Gastroesophageal sphincter (tissue), 4 donors: ENCODE measurements around the gene IL20RB. TPM values are rescaled to one million over a fixed set of nuclear protein-coding genes. Genes with fewer than 3 reads are reported as not detected.

Source experiments
- ATAC-seq: fragments of 150-250 bp; one replicate; pipeline ENCODE4 v1.9.1; 2016; ENCODE audit warnings: mild to moderate bottlenecking, moderate library complexity
- H3K27ac ChIP-seq, 4 donors: fragments of 200-600 bp; sonication (generic) in 3 of 4; 1 replicate in 3 of 4; 2 replicates in 1 of 4; pipeline ENCODE4 v1.5.1; 2016 to 2019
- H3K27me3 ChIP-seq: fragments of 200-600 bp; sonication (generic); one replicate; pipeline ENCODE4 v1.5.1; 2019
- H3K36me3 ChIP-seq, 2 donors: fragments of 200-600 bp; sonication (generic); one replicate each; pipeline ENCODE4 v1.5.1; 2019; ENCODE audit warnings: control low read depth in 1 of 2
- H3K4me1 ChIP-seq, 3 donors: fragments of 200-600 bp; sonication (generic); 1 replicate in 2 of 3; 2 replicates in 1 of 3; pipeline ENCODE4 v1.5.1; 2016 to 2019; ENCODE audit warnings: control low read depth in 2 of 3
- H3K4me3 ChIP-seq, 2 donors: fragments of 200-600 bp; sonication (generic); one replicate each; pipeline ENCODE4 v1.5.1; 2019; ENCODE audit warnings: mild to moderate bottlenecking in 1 of 2, moderate library complexity in 1 of 2
- H3K9me3 ChIP-seq, 3 donors: fragments of 200-600 bp; sonication (generic); one replicate each; pipeline ENCODE4 v1.5.1; 2017 to 2019; ENCODE audit warnings: control low read depth in 2 of 3
- EP300 ChIP-seq: sonication (generic); formaldehyde crosslinking; IDR thresholded peaks from one replicate; pipeline ENCODE4 v1.6.1; 2017; ENCODE audit warnings: antibody characterized with exemption, mild to moderate bottlenecking
- POLR2A ChIP-seq, 2 donors: fragments of 450-650 bp; IDR thresholded peaks; one replicate each; pipeline ENCODE4 v1.6.1; 2017; ENCODE audit warnings: antibody characterized with exemption in 2 of 2, mild to moderate bottlenecking in 2 of 2, moderate library complexity in 1 of 2
- POLR2AphosphoS5 ChIP-seq: sonication (generic); formaldehyde crosslinking; IDR thresholded peaks from one replicate; pipeline ENCODE4 v1.6.1; 2017; ENCODE audit warnings: antibody characterized with exemption
- WGBS, 2 donors: methylation state at CpG; one replicate each; pipeline ENCODE4 v1.1.5; 2018; ENCODE audit warnings: low coverage in 1 of 2; 5-methylcytosine and 5-hydroxymethylcytosine counted together
- total RNA-seq, 4 donors: library from RNA; depleted of rRNA; stranded (reverse); fragments of >200 nt; gene quantifications; one replicate each; pipeline ENCODE4 v1.1.0, GENCODE V29; 2016
- TF ChIP-seq, protein P1 (sequence below), 4 experiments: fragments of 200-600 bp in 2 of 4; fragments of 450-650 bp in 2 of 4; sonication (generic) in 1 of 4; IDR thresholded peaks; one replicate each; pipeline ENCODE4 v1.5.1; 2017 to 2019; ENCODE audit warnings: antibody characterized with exemption in 4 of 4, mild to moderate bottlenecking in 2 of 4, moderate library complexity in 2 of 4

Gene IL20RB
- total RNA-seq, 4 donors from 2014 or later: 0.62 to 7.3 (median 1.0) TPM

DNA sequence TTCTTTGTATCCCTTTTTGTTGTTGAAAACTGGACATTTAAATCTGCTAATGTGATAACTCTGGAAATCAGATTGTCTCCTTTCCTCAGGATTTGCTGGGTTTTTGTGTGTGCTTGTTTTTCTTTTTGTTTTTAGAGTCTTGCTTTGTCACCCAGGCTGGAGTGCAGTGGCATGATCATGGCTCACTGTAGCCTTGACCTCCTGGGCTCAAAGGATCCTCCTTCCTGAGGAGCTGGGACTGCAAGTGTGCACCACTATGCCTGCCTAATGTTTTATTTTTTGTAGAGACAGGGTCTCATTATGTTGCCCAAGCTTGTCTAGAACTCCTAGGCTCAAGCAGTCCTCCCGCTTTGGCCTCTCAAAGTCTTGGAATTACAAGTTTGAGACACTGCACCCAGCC, 44.6 kb upstream of the IL20RB start:
- WGBS, 2 donors: 100% methylated on average over 1 of the region's 1 CpG
- peaks cover 0 to 49% (median 0%) of the 10 kb centered on the region in 3 donors for H3K4me1 ChIP-seq

DNA sequence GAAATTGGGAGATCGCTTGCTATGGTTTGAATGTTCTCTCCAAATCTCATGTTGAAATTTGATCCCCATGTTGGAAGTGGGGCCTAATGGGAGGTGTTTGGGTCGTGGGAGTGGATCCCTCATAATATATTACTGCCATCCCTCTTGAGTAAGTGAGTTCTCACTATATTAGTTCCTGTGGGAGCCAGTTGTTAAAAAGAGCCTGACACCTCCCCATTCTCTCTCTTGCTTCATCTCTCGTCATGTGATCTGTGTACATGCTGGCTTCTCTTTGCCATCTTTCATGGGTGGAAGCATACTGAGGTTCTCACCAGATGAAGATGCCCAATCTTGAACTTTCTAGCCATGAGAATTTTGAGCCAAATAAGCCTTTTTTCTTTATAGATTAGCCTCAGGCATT, 43.0 kb upstream of the IL20RB start:
- TF ChIP-seq POLR2A (IDR thresholded peaks at IDR 0.05) (no peak), POLR2AphosphoS5 (no peak), EP300 (no peak)
- TF ChIP-seq, protein P1, sequence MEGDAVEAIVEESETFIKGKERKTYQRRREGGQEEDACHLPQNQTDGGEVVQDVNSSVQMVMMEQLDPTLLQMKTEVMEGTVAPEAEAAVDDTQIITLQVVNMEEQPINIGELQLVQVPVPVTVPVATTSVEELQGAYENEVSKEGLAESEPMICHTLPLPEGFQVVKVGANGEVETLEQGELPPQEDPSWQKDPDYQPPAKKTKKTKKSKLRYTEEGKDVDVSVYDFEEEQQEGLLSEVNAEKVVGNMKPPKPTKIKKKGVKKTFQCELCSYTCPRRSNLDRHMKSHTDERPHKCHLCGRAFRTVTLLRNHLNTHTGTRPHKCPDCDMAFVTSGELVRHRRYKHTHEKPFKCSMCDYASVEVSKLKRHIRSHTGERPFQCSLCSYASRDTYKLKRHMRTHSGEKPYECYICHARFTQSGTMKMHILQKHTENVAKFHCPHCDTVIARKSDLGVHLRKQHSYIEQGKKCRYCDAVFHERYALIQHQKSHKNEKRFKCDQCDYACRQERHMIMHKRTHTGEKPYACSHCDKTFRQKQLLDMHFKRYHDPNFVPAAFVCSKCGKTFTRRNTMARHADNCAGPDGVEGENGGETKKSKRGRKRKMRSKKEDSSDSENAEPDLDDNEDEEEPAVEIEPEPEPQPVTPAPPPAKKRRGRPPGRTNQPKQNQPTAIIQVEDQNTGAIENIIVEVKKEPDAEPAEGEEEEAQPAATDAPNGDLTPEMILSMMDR (IDR thresholded peaks at IDR 0.05): no peak
- H3K27ac ChIP-seq: no peak overlapping the region
- no peak for ATAC-seq
- 88 to 90% methylated on average over 3 of the region's 3 CpGs for WGBS, 2 donors
- no peaks in the 10 kb centered on the region for H3K27me3 ChIP-seq
- no peak overlapping the region for H3K4me3 ChIP-seq
- no peaks in the 10 kb centered on the region for H3K36me3 ChIP-seq
- peaks cover 0 to 49% (median 0%) of the 10 kb centered on the region in 3 donors for H3K4me1 ChIP-seq
- peaks cover 0 to 14% (median 0%) of the 10 kb centered on the region in 3 donors for H3K9me3 ChIP-seq

More for the DNA sequence above, 44.6 kb upstream of the IL20RB start:
- Histone ChIP-seq H3K4me3 (no peak overlapping the region), H3K9me3 (peaks cover 0 to 14% (median 0%) of the 10 kb centered on the region in 3 donors), H3K27ac (no peak overlapping the region), H3K27me3 (no peaks in the 10 kb centered on the region), H3K36me3 (no peaks in the 10 kb centered on the region)
- no peak for ATAC-seq
- TF ChIP-seq, protein P1 (IDR thresholded peaks at IDR 0.05): no peak
- TF ChIP-seq EP300: no peak
- no peak for TF ChIP-seq POLR2AphosphoS5

DNA sequence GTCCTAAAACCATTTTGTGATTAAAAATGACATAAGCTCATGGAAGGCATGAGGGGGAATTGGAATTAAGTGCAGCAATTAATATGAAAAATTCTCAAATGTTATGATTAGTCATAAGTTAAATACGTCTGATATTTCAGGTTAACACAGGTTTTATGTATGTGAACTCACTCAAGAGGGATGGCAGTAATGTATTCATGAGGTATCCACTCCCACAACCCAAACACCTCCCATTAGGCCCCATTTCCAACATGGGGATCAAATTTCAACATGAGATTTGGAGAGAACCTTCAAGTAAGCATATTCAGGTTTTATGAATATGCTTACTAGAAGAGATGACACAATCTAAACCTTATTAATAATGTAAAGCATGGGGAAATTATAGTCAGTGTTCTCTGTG, 41.6 kb upstream of the IL20RB start:
- H3K9me3 ChIP-seq: peaks cover 0 to 14% (median 0%) of the 10 kb centered on the region in 3 donors
- H3K36me3 ChIP-seq: no peaks in the 10 kb centered on the region
- peaks cover 0 to 36% (median 0%) of the 10 kb centered on the region in 3 donors for H3K4me1 ChIP-seq
- no peaks in the 10 kb centered on the region for H3K27me3 ChIP-seq
- 93 to 100% methylated on average over 1 of the region's 1 CpG for WGBS, 2 donors
- ATAC-seq: no peak
- H3K27ac ChIP-seq: no peak overlapping the region
- no peak for TF ChIP-seq EP300
- TF ChIP-seq, protein P1 (IDR thresholded peaks at IDR 0.05): no peak
- no peak for TF ChIP-seq POLR2AphosphoS5
- TF ChIP-seq POLR2A (IDR thresholded peaks at IDR 0.05): no peak
- no peak overlapping the region for H3K4me3 ChIP-seq

DNA sequence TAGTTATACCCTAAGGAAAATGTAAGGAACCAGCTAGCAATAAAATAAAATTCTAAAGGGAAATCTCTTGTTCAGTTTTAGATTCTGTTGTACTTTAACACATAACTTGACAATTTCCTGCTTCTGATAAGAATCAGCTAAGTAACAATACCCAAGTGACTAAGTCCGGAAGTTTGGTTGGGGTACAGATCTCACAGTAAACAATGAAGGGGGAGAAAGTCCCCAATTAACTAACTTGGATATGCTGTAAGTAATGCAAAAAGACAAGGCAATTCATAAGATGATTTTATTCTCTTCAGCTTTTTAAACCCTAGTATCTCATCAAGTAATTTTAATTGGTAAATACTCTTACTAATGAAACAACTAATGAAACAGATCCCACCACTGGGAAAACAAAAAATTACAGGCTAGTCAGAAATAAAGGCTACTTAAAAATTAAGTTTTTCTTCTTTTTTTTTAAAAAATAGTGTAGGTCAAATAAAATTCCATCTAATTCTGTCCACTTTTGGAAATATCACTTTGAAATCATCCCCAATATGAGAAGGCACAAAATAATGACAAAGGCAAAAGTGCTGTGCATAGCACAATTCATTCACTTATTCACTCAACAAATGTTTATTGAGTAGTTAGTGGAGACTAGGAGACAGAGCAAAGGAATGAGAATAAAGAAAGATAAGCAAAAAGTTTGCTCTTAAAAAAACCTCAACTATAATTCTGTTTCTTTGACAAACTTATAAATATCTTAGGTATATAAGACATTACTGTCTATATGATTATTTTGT, 37.8 kb upstream of the IL20RB start:
- Histone ChIP-seq H3K9me3 (no peaks in the 10 kb centered on the region), H3K36me3 (no peaks in the 10 kb centered on the region), H3K27ac (no peak overlapping the region), H3K4me3 (no peak overlapping the region), H3K4me1 (peaks cover 0 to 31% (median 0%) of the 10 kb centered on the region in 3 donors), H3K27me3 (no peaks in the 10 kb centered on the region)
- no peak for ATAC-seq
- TF ChIP-seq POLR2A (IDR thresholded peaks at IDR 0.05): no peak
- TF ChIP-seq, protein P1 (IDR thresholded peaks at IDR 0.05): no peak
- no peak for TF ChIP-seq POLR2AphosphoS5
- TF ChIP-seq EP300: no peak
- 83 to 86% methylated on average over 1 of the region's 1 CpG for WGBS, 2 donors
